KBM-7 (cell line): ENCODE measurements around the gene TREM2.
"Not testable (repeated sequence)": the region's sequence is repeated elsewhere in the genome, so short reads cannot be mapped to it uniquely, and the experiment has no call there.

Experiments used
- DNase-seq: peaks from one replicate; pipeline ENCODE4 v3.0.0-alpha.2; 2015
- in situ Hi-C: fragments of 300-500 bp; cut with MboI; formaldehyde crosslinking; loops from 2 replicates; pipeline ENCODE4 v1.14.3; 2020; ENCODE audit warnings: low sequenced_read_pairs, low pct_unique_long_range_greater_than_20kb, mixed read lengths

The TREM2 gene

DNA sequence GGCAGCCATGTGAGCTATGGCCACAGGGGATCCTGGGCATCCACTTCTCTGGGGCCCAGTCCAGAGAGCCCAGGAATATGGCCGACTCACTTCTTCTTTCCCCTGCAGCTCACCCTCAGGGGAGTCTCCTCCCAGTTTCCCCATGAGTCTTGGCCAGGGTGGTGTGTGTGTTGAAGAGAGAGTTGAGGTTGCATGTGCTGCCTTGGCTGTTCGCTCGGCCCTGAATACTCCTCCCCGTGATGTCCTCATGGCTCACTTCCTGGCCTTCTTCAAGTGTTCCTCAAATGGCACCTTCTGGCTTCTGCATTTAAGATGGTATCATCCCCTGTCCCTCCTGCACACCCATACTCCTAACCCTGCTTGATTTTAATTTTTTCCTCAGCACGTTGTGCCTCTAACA is 5.6 kb downstream of the TREM2 start:
- in situ Hi-C loops: no loop called here
- DNase-seq: no peak

DNA sequence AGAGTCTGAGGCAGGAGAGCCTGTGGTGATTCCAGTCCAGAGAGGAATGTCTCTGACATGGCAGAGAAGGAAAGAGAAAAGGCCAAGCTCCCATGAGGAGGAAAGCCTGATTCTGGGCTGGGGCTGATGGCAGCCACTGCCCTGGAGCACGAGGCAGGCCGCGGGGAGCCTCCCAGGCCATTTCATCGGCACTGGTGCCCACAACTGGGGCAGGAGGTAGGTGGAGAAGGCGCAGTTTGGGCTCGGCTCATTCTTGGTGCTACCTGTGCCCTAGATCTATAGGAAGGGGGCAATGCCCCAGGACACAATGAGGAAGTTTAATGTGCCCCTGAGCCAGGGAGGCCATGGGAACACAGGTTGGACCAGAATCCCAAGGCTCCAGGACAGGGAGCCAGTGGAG is 6.1 kb downstream of the TREM2 start:
- in situ Hi-C loops: no loop called here
- DNase-seq: no peak

DNA sequence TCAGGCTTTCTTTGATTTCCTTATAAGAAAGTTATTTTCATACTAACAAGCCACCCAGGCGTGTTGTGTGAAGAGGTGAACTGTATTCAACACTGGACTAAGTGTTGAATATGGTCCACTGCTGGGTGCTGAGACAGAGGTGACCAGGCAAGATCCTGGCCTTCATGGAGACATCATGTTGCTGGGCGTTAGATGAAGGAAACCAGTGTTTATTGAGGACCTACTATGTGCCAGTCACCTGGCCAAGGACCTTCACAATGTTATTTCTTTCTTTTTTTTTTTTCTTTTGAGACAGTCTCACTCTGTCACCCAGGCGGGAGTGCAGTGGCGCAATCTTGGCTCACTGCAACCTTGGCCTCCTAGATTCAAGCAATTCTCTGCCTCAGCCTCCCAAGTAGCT is 6.9 kb downstream of the TREM2 start:
- in situ Hi-C loops: no loop called here
- DNase-seq: no peak

GRCh38 chr6:41155132-41155805 is 7.6 kb downstream of the TREM2 start:
- no peak for DNase-seq

GRCh38 chr6:41153992-41154625 is 8.8 kb downstream of the TREM2 start, which contains the start of gene TREML1:
Gene TREML1, minus strand, starts transcription at chr6:41154347. Its CDS starts 59 bp downstream, at chr6:41154288.
- in situ Hi-C loops: no loop called here
- DNase-seq: no peak

More at GRCh38 chr6:41155132-41155805, 7.6 kb downstream of the TREM2 start:
- in situ Hi-C loops: no loop called here

DNA sequence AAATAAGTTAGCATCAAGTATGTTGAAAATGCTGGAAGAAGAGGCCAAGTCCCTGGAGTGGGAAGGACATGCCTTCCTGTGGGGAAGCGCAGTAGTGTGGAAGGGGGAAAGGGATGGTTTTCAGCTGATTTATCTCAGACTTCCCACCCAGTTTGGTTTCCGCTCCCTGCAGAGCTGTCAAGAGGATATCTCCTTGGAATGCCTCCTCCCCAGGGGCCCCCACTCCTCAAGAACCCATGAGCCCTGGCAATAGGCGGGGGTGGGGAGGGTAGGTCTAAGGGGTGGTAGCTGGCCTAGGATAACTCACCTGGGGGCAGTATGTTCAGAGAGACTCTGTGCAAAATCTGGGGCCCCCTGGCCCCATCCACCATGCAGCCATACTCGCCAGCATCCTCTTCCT is 9.5 kb downstream of the TREM2 start:
- in situ Hi-C loops: no loop called here
- DNase-seq: no peak

- in situ Hi-C loops: no loop called here
- DNase-seq: no peak
Measured at GRCh38 chr6:41150671-41151070, 12.2 kb downstream of the TREM2 start.

GRCh38 chr6:41147917-41148316 is 15.0 kb downstream of the TREM2 start:
- no peak for DNase-seq
- in situ Hi-C loops: no loop called here

DNA sequence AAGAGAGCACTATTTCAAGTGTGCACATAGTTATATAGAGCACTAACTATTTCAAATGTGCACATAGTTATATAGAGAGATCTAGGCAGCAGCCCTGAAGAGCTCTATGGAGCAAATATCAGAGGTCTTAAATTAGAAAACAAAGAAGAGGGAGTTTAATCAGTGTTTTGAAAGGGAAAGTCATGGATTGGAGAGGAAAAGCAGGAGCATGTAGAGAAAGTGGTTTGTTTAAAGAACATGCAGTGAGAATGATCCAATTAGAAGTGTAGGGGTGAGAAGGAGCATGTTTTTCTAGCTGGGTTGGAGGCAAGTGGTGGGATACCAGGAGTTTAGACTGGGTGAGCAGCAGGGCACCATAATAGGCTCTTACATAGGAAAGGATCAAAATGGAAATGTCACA is 26.0 kb downstream of the TREM2 start:
- DNase-seq: no peak
- in situ Hi-C loops: no loop called here

- DNase-seq: no peak
- in situ Hi-C loops: no loop called here
Measured at GRCh38 chr6:41135062-41135832, 27.7 kb downstream of the TREM2 start.

DNA sequence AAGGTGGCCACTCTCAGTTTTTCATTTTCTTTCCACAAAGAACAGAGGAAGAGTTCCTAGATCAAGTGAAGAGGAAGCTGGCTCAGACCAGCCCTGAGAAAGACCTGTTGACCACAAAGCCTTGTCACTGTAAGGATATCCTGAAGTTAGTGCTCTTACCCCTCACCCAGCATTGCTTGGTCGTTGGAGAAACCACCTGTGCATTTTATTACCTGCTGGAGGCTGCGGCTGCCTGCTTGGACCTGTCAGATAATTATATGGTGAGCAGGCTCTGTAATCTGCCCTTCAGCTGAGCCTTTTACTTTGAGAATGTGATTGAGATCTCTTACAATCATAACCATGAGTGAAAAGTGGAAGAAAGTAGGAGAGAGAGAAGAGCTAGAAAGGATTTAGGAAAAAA is 30.7 kb downstream of the TREM2 start:
- in situ Hi-C loops: no loop called here
- DNase-seq: no peak

DNA sequence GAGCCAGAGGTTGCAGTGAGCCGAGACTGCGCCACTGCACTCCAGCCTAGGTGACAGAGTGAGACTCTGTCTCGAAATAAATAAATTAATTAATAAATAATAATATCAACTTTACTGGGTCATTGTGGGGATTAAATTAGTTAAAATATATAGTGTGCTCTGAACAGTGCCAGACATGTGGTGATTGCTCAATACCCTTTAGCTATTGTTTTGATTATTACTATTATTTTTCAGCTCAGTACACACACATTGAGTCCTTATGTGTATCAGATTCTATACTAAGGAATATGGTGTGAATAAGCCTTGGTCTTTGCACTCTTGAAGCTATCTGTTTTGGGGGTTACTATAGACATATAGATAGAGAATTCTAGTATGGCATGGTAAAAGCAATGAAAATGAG is 37.6 kb downstream of the TREM2 start:
- no peak for DNase-seq
- in situ Hi-C loops: no loop called here

- in situ Hi-C loops: no loop called here
- no peak for DNase-seq
Measured at GRCh38 chr6:41122918-41123317, 40.0 kb downstream of the TREM2 start.

GRCh38 chr6:41122373-41122772 is 40.5 kb downstream of the TREM2 start:
- no peak for DNase-seq
- in situ Hi-C loops: no loop called here

- in situ Hi-C loops: no loop called here
Measured at GRCh38 chr6:41120058-41120457, 42.9 kb downstream of the TREM2 start.

GRCh38 chr6:41119508-41119907 is 43.4 kb downstream of the TREM2 start:
- DNase-seq: no peak
- in situ Hi-C loops: no loop called here

More at GRCh38 chr6:41120058-41120457, 42.9 kb downstream of the TREM2 start:
- no peak for DNase-seq

- in situ Hi-C loops, DNase-seq: not testable (repeated sequence)
Measured at GRCh38 chr6:41115027-41115426, 47.9 kb downstream of the TREM2 start.

GRCh38 chr6:41111017-41111416 is 51.9 kb downstream of the TREM2 start:
- in situ Hi-C loops: no loop called here
- no peak for DNase-seq
